HL-60 (cell line): ENCODE measurements around the gene LTB4R2.

ENCODE experiments used
- DNase-seq, 2 experiments: peaks; one replicate each; pipeline ENCODE4 v3.0.0-alpha.2; 2010 to 2020; ENCODE audit warnings: low read depth in 1 of 2, low spot score in 1 of 2
- H3K27ac ChIP-seq: fragments of 250-450 bp; sonication (Bioruptor Pico); replicated peaks from 2 replicates; pipeline ENCODE4 v1.5.1; 2020; ENCODE audit warnings: mild to moderate bottlenecking, moderate library complexity
- H3K27me3 ChIP-seq: fragments of 250-450 bp; sonication (Bioruptor Pico); 2 replicates; pipeline ENCODE4 v1.5.1; 2021; ENCODE audit warnings: mild to moderate bottlenecking, moderate library complexity; ENCODE audit not compliant: insufficient read depth, poor library complexity, severe bottlenecking
- H3K4me3 ChIP-seq: replicated peaks from 2 replicates; pipeline ENCODE4 v1.5.1; 2011; ENCODE audit warnings: mild to moderate bottlenecking, control low read depth, low read length; ENCODE audit not compliant: insufficient read depth
- CTCF ChIP-seq: IDR thresholded peaks from one replicate; pipeline ENCODE4 v1.5.1; 2011; ENCODE audit warnings: low read length, control low read depth, inconsistent platforms; ENCODE audit not compliant: insufficient read depth
- GABPA ChIP-seq: IDR thresholded peaks from 2 replicates; pipeline ENCODE4 v1.6.1; 2012; ENCODE audit warnings: low read depth
- POLR2AphosphoS5 ChIP-seq: IDR thresholded peaks from 2 replicates; pipeline ENCODE4 v1.6.1; 2012; ENCODE audit warnings: low read depth
- REST ChIP-seq: IDR thresholded peaks from 2 replicates; pipeline ENCODE4 v1.6.1; 2012; ENCODE audit warnings: low read depth; ENCODE audit not compliant: insufficient replicate concordance
- SPI1 ChIP-seq: IDR thresholded peaks from 2 replicates; pipeline ENCODE4 v1.6.1; 2012; ENCODE audit warnings: low read depth, mild to moderate bottlenecking, borderline replicate concordance

Gene LTB4R2

GRCh38 chr14:24311837-24312615, 2.1 kb downstream of the LTB4R2 start:
- peak overlapping the region; percentile 93 for H3K27ac ChIP-seq
- peak; percentile 61 to 70 for DNase-seq

GRCh38 chr14:24312736-24313507, 3.0 kb downstream of the LTB4R2 start:
- peak; percentile 90 for DNase-seq
- TF ChIP-seq CTCF: no peak
- peak; percentile 67; the same call in 1 of the 2 replicates for TF ChIP-seq POLR2AphosphoS5
- TF ChIP-seq GABPA: no peak
- H3K27ac ChIP-seq: peak overlapping the region; percentile 93
- no peaks in the 10 kb centered on the region for H3K27me3 ChIP-seq
- H3K4me3 ChIP-seq: peak overlapping the region; percentile 47

More at GRCh38 chr14:24311837-24312615, 2.1 kb downstream of the LTB4R2 start:
- H3K4me3 ChIP-seq: peak overlapping the region; percentile 47
- TF ChIP-seq SPI1: no peak
- TF ChIP-seq REST: no peak
- no peak; the same call in 1 of the 2 replicates for TF ChIP-seq POLR2AphosphoS5
- no peak for TF ChIP-seq CTCF
- TF ChIP-seq GABPA: no peak
- no peaks in the 10 kb centered on the region for H3K27me3 ChIP-seq

GRCh38 chr14:24313913-24314312, 4.0 kb downstream of the LTB4R2 start:
- DNase-seq: peak in 1 of 2 experiments; percentile 68
- peak overlapping the region; percentile 93 for H3K27ac ChIP-seq
- H3K4me3 ChIP-seq: no peak overlapping the region
- H3K27me3 ChIP-seq: no peaks in the 10 kb centered on the region
- TF ChIP-seq REST: no peak
- TF ChIP-seq POLR2AphosphoS5: peak; percentile 42; the same call in 1 of the 2 replicates
- TF ChIP-seq CTCF: no peak
- no peak for TF ChIP-seq GABPA
- peak; percentile 78; the same call in 1 of the 2 replicates for TF ChIP-seq SPI1
